PC-3 (cell line): Measurements from ENCODE around the gene UBC. TPM values are rescaled to one million over a fixed set of nuclear protein-coding genes. Genes with fewer than 3 reads are reported as not detected.
"Not testable (repeated sequence)": the region's sequence is repeated elsewhere in the genome, so short reads cannot be mapped to it uniquely, and the experiment has no call there.

Source experiments
- ATAC-seq: fragments of 200-7000 bp; cut with Tn5 transposase; 2 replicates; pipeline ENCODE4 v1.9.1; 2020; ENCODE audit warnings: mild to moderate bottlenecking, moderate library complexity
- BruUV-seq: library from RNA; stranded (reverse); fragments of 400-500 nt; replicated peaks from 2 replicates; lab custom pipeline; 2021; lab: Mats Ljungman, UMichigan
- CTCF ChIA-PET: fragments of 300-600 bp; sonication (Branson Sonifier 250); formaldehyde crosslinking; loops from one replicate; lab custom pipeline; 2022; ENCODE audit warnings: antibody characterized with exemption; lab: Charles Lee
- POLR2A ChIA-PET: fragments of 300-600 bp; sonication (Branson Sonifier 250); formaldehyde crosslinking; loops from one replicate; lab custom pipeline; 2022; ENCODE audit warnings: antibody characterized with exemption; ENCODE audit not compliant: unreplicated experiment; lab: Charles Lee
- DNase-seq: peaks from one replicate; pipeline ENCODE4 v3.0.0-alpha.2; 2015
- H2AFZ ChIP-seq: fragments of 300-600 bp; sonication (generic); 2 replicates; pipeline ENCODE4 v1.6.0; 2016; ENCODE audit warnings: antibody characterized with exemption, low read length
- H3F3A ChIP-seq: fragments of 300-600 bp; sonication (generic); one replicate; pipeline ENCODE4 v1.6.0; 2017; ENCODE audit warnings: antibody characterized with exemption, low read length, control low read depth, mild to moderate bottlenecking; ENCODE audit not compliant: unreplicated experiment
- H3K27ac ChIP-seq: fragments of 300-600 bp; sonication (generic); 2 replicates; pipeline ENCODE4 v1.5.1; 2016; ENCODE audit warnings: mild to moderate bottlenecking, low read length
- H3K27me3 ChIP-seq: fragments of 300-600 bp; sonication (generic); 2 replicates; pipeline ENCODE4 v1.6.1; 2016; ENCODE audit warnings: low read length, mixed read lengths
- H3K36me3 ChIP-seq: fragments of 300-600 bp; sonication (generic); 2 replicates; pipeline ENCODE4 v1.6.1; 2016; ENCODE audit warnings: low read depth, mixed run types, low read length, mixed read lengths
- H3K4me1 ChIP-seq: fragments of 300-600 bp; sonication (generic); 2 replicates; pipeline ENCODE4 v1.5.1; 2016; ENCODE audit warnings: low read length; ENCODE audit not compliant: insufficient read depth
- H3K4me2 ChIP-seq: fragments of 300-600 bp; sonication (generic); 2 replicates; pipeline ENCODE4 v1.6.0; 2016; ENCODE audit warnings: low read length
- H3K4me3 ChIP-seq: fragments of 300-600 bp; sonication (generic); 2 replicates; pipeline ENCODE4 v1.5.1; 2016; ENCODE audit warnings: mild to moderate bottlenecking, low read length, mixed read lengths
- H3K79me2 ChIP-seq: fragments of 300-600 bp; sonication (generic); 2 replicates; pipeline ENCODE4 v1.6.1; 2017; ENCODE audit warnings: low read length, mixed read lengths
- H3K9ac ChIP-seq: fragments of 300-600 bp; sonication (generic); 2 replicates; pipeline ENCODE4 v1.6.0; 2016; ENCODE audit warnings: mild to moderate bottlenecking, low read length
- H3K9me2 ChIP-seq: fragments of 300-600 bp; sonication (generic); replicated peaks from 2 replicates; pipeline ENCODE4 v1.6.1; 2016; ENCODE audit warnings: mixed run types, low read length, mixed read lengths
- H3K9me3 ChIP-seq: fragments of 300-600 bp; sonication (generic); 2 replicates; pipeline ENCODE4 v1.6.1; 2016; ENCODE audit warnings: low read length, mixed read lengths
- H4K20me1 ChIP-seq: fragments of 300-600 bp; sonication (generic); 2 replicates; pipeline ENCODE4 v1.6.1; 2016; ENCODE audit warnings: low read length, mixed read lengths
- EZH2 ChIP-seq: fragments of 300-600 bp; sonication (generic); IDR thresholded peaks from one replicate; pipeline ENCODE4 v1.6.1; 2017; ENCODE audit warnings: antibody characterized with exemption, mild to moderate bottlenecking, low read length; ENCODE audit not compliant: unreplicated experiment
- EZH2phosphoT487 ChIP-seq: fragments of 300-600 bp; sonication (generic); IDR thresholded peaks from 2 replicates; pipeline ENCODE4 v1.6.1; 2018; ENCODE audit warnings: mild to moderate bottlenecking, antibody characterized with exemption, low read length, borderline replicate concordance
- intact Hi-C: fragments of 100-400 bp; cut with micrococcal nuclease; formaldehyde crosslinking; loops from 2 replicates; pipeline ENCODE4 v1.9.0; 2023
- total RNA-seq: library from RNA; depleted of rRNA; stranded (reverse); fragments of >200 nt; gene quantifications from 2 replicates; pipeline ENCODE4 v1.2.3, GENCODE V29; 2014
- TF ChIP-seq, protein P1 (sequence below): fragments of 300-600 bp; sonication (generic); conservative IDR thresholded peaks from 2 replicates; pipeline ENCODE4 v1.5.1; 2017; ENCODE audit warnings: antibody characterized with exemption, low read depth, mild to moderate bottlenecking, low read length

Gene UBC
- total RNA-seq, 1 experiment from 2014 or later: 1,587 TPM

GRCh38 chr12:124883263-124884130, 31.0 kb downstream of the UBC start:
- POLR2A ChIA-PET: no interaction called here
- no TSS peak for BruUV-seq
- H3K9me2 ChIP-seq: no peaks in the 10 kb centered on the region
- DNase-seq: no peak
- H3K4me2 ChIP-seq: no peak overlapping the region
- H3K9ac ChIP-seq: no peak overlapping the region
- H3F3A ChIP-seq: no peaks in the 10 kb centered on the region
- H2AFZ ChIP-seq: no peak overlapping the region
- intact Hi-C loops: no loop called here
- H3K27ac ChIP-seq: no peak overlapping the region
- H3K36me3 ChIP-seq: no peaks in the 10 kb centered on the region
- no peaks in the 10 kb centered on the region for H3K4me1 ChIP-seq
- no peaks in the 10 kb centered on the region for H3K9me3 ChIP-seq
- CTCF ChIA-PET: no interaction called here
- H3K4me3 ChIP-seq: no peak overlapping the region
- TF ChIP-seq, protein P1, sequence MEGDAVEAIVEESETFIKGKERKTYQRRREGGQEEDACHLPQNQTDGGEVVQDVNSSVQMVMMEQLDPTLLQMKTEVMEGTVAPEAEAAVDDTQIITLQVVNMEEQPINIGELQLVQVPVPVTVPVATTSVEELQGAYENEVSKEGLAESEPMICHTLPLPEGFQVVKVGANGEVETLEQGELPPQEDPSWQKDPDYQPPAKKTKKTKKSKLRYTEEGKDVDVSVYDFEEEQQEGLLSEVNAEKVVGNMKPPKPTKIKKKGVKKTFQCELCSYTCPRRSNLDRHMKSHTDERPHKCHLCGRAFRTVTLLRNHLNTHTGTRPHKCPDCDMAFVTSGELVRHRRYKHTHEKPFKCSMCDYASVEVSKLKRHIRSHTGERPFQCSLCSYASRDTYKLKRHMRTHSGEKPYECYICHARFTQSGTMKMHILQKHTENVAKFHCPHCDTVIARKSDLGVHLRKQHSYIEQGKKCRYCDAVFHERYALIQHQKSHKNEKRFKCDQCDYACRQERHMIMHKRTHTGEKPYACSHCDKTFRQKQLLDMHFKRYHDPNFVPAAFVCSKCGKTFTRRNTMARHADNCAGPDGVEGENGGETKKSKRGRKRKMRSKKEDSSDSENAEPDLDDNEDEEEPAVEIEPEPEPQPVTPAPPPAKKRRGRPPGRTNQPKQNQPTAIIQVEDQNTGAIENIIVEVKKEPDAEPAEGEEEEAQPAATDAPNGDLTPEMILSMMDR: no peak
- no peak for TF ChIP-seq EZH2
- no peaks in the 10 kb centered on the region for H3K79me2 ChIP-seq
- no peaks in the 10 kb centered on the region for H3K27me3 ChIP-seq
- ATAC-seq: peak; percentile 18; the same call in 1 of the 2 replicates
- H4K20me1 ChIP-seq: no peaks in the 10 kb centered on the region

DNA sequence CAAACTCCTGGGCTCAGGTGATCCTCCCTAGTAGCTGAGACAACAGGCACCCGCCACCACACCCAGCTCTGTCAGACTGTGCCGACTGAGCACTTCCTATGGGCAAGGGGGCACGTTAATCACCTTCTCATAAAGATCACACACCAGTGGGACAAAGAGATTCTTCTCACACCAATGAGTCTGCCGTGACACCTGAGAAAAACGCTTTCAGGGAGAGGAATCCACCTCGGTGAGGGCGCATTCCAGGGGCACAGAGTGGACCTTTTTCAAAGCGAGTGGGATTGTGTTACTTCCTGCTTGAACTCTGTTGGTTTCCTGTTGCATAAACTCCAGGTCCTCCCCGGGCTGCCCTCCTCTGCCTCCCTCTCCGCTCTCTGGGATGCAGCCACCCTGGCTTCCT, 33.3 kb downstream of the UBC start:
- Histone ChIP-seq H3K4me3 (no peak overlapping the region), H3K9ac (no peak overlapping the region), H3K79me2 (no peaks in the 10 kb centered on the region), H3K4me2 (no peak overlapping the region), H3K36me3 (no peaks in the 10 kb centered on the region), H3K9me3 (no peaks in the 10 kb centered on the region), H2AFZ (no peak overlapping the region), H3K9me2 (no peaks in the 10 kb centered on the region), H3K27me3 (no peaks in the 10 kb centered on the region), H3F3A (no peaks in the 10 kb centered on the region), H4K20me1 (no peaks in the 10 kb centered on the region), H3K27ac (no peak overlapping the region), H3K4me1 (no peaks in the 10 kb centered on the region)
- DNase-seq (no peak), ATAC-seq (0 out of 2 replicates have a peak, but pooled peaks have one; percentile 23)
- ChIA-PET CTCF (no interaction called here), POLR2A (no interaction called here)
- intact Hi-C loops: no loop called here
- BruUV-seq: no TSS peak
- TF ChIP-seq EZH2 (no peak), EZH2phosphoT487 (no peak)
- TF ChIP-seq, protein P1: no peak

- H2AFZ ChIP-seq, H3K4me1 ChIP-seq, H3K36me3 ChIP-seq, H3K9me3 ChIP-seq, CTCF ChIA-PET, H4K20me1 ChIP-seq, H3K4me3 ChIP-seq, intact Hi-C loops, ATAC-seq, H3F3A ChIP-seq, H3K9ac ChIP-seq, H3K9me2 ChIP-seq, H3K79me2 ChIP-seq, H3K27me3 ChIP-seq, H3K27ac ChIP-seq, H3K4me2 ChIP-seq, BruUV-seq, POLR2A ChIA-PET: not testable (repeated sequence)
- peak; percentile 38 for DNase-seq
Observed at GRCh38 chr12:124880335-124880734, 34.1 kb downstream of the UBC start.
